ENCODE results near the gene KIF1A. TPM values are rescaled to one million over a fixed set of nuclear protein-coding genes. Genes with fewer than 3 reads are reported as not detected.

The KIF1A gene
- total RNA-seq, 1 experiment from 2014 or later = not detected

DNA sequence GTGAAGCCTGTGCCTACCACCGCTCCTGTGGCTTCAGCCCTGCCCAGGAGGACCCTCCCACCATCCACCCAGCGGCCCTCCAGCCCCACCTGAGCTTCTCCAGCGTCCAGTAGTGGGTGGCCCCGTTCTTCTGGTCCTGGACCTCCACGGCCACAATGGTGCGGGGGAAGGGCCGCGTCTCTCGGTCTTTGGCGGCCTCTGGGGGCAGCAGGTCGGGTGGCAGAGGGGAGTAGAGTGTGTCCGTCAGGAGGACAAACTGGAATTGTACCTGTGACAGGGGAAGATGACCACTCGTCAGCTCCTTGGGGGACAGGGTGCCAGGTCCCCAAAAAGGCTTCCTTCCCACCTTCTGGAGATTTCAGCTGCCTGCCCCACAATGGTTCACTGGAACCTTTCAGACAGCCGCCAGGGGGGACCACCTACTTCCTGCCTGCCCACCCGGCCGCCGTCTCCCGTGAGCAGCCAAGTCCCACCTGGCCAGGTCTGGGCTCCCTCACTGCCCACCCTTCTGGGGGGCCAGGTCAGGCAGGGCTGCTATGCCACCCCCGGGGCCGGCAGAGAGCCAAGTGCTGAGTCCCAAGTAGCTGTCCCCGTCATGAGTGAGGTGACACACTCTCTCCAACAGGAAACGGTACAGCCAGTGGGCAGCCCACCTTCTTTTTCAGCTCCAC, 59.3 kb downstream of the KIF1A start:
- no TSS peak for BruUV-seq (replicated peaks)
- no peaks in the 10 kb centered on the region for H4K20me1 ChIP-seq (ENCODE audit: low read length)
- no peaks in the 10 kb centered on the region for H3K27me3 ChIP-seq (ENCODE audit: low read length)
- no peaks in the 10 kb centered on the region for H3K79me2 ChIP-seq (ENCODE audit: low read length)
- no peak for TF ChIP-seq EZH2phosphoT487 (IDR thresholded peaks at IDR 0.05; ENCODE audit: borderline replicate concordance, low read length)
- TF ChIP-seq, protein P1, sequence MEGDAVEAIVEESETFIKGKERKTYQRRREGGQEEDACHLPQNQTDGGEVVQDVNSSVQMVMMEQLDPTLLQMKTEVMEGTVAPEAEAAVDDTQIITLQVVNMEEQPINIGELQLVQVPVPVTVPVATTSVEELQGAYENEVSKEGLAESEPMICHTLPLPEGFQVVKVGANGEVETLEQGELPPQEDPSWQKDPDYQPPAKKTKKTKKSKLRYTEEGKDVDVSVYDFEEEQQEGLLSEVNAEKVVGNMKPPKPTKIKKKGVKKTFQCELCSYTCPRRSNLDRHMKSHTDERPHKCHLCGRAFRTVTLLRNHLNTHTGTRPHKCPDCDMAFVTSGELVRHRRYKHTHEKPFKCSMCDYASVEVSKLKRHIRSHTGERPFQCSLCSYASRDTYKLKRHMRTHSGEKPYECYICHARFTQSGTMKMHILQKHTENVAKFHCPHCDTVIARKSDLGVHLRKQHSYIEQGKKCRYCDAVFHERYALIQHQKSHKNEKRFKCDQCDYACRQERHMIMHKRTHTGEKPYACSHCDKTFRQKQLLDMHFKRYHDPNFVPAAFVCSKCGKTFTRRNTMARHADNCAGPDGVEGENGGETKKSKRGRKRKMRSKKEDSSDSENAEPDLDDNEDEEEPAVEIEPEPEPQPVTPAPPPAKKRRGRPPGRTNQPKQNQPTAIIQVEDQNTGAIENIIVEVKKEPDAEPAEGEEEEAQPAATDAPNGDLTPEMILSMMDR (conservative IDR thresholded peaks at IDR 0.05; ENCODE audit: low read depth, low read length) = no peak
- TF ChIP-seq EZH2 (IDR thresholded peaks at IDR 0.05; ENCODE audit: low read length, unreplicated experiment) = no peak
- no peak overlapping the region for H3K27ac ChIP-seq (ENCODE audit: low read length)
- no peaks in the 10 kb centered on the region for H3K9me3 ChIP-seq (ENCODE audit: low read length)
- CTCF ChIA-PET = no interaction called here
- H3K4me3 ChIP-seq (ENCODE audit: low read length) = no peak overlapping the region
- H3K9me2 ChIP-seq (replicated peaks; ENCODE audit: low read length) = no peaks in the 10 kb centered on the region
- no peak for DNase-seq
- no peaks in the 10 kb centered on the region for H3K4me1 ChIP-seq (ENCODE audit: insufficient read depth, low read length)
- no peak overlapping the region for H2AFZ ChIP-seq (ENCODE audit: low read length)
- H3K4me2 ChIP-seq (ENCODE audit: low read length) = no peak overlapping the region
- no peaks in the 10 kb centered on the region for H3F3A ChIP-seq (ENCODE audit: low read length, unreplicated experiment)
- no peak overlapping the region for H3K9ac ChIP-seq (ENCODE audit: low read length)
- no peak for ATAC-seq
- no peaks in the 10 kb centered on the region for H3K36me3 ChIP-seq (ENCODE audit: low read depth, low read length)
- intact Hi-C loops (cut with micrococcal nuclease) = no loop called here
- POLR2A ChIA-PET (ENCODE audit: unreplicated experiment) = no interaction called here

DNA sequence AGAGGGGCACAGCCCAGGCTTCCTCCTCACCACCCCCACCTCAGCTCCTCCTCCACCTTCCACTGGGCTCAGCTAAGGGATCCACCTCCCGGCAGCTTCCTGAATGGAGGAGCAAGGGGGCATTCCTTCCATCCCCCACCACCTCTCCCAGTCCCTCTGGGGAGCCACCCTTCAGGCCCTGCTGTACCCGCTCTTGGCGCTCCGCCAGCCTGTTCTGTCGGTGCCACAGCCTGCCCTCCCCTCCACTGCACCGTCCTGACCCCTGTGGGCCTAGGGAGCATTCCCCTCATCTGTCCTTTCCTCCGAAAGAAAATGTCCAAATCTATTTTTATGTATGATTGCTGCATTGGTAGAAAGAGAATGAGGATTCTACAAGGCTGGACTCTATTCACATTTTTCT, 59.9 kb downstream of the KIF1A start:
- no peak overlapping the region for H3K4me3 ChIP-seq (ENCODE audit: low read length)
- no peaks in the 10 kb centered on the region for H3K9me3 ChIP-seq (ENCODE audit: low read length)
- CTCF ChIA-PET = no interaction called here
- no TSS peak for BruUV-seq (replicated peaks)
- H3F3A ChIP-seq (ENCODE audit: low read length, unreplicated experiment) = no peaks in the 10 kb centered on the region
- H3K27me3 ChIP-seq (ENCODE audit: low read length) = no peaks in the 10 kb centered on the region
- H3K36me3 ChIP-seq (ENCODE audit: low read depth, low read length) = no peaks in the 10 kb centered on the region
- H3K9me2 ChIP-seq (replicated peaks; ENCODE audit: low read length) = no peaks in the 10 kb centered on the region
- H3K79me2 ChIP-seq (ENCODE audit: low read length) = no peaks in the 10 kb centered on the region
- ATAC-seq (no peak), DNase-seq (no peak)
- H2AFZ ChIP-seq (ENCODE audit: low read length) = no peak overlapping the region
- no peak for TF ChIP-seq EZH2 (IDR thresholded peaks at IDR 0.05; ENCODE audit: low read length, unreplicated experiment)
- TF ChIP-seq EZH2phosphoT487 (IDR thresholded peaks at IDR 0.05; ENCODE audit: borderline replicate concordance, low read length) = no peak
- TF ChIP-seq, protein P1 (conservative IDR thresholded peaks at IDR 0.05; ENCODE audit: low read depth, low read length) = no peak
- POLR2A ChIA-PET (ENCODE audit: unreplicated experiment) = no interaction called here
- H3K4me2 ChIP-seq (ENCODE audit: low read length) = no peak overlapping the region
- no peak overlapping the region for H3K9ac ChIP-seq (ENCODE audit: low read length)
- H3K27ac ChIP-seq (ENCODE audit: low read length) = no peak overlapping the region
- intact Hi-C loops (cut with micrococcal nuclease) = no loop called here
- H3K4me1 ChIP-seq (ENCODE audit: insufficient read depth, low read length) = no peaks in the 10 kb centered on the region
- H4K20me1 ChIP-seq (ENCODE audit: low read length) = no peaks in the 10 kb centered on the region

DNA sequence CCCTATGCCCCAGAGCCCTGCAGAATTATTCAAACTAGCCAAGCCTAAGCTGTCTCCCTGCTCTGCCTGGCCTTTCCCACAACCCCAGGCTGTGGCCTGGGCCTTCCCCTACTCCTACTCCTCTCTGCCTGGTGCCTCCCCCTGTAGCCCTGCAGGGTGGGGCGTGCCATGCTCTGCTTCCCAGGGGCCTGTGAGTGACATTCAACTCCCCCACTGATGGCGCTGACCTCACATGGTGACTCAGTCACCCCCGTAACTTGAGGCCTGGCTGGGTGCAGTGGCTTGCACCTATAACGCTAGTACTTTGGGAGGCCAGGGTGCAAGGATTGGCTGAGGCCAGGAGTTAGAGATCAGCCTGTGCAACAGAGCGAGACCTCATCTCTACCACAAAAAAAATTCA, 60.6 kb downstream of the KIF1A start:
- BruUV-seq (replicated peaks) = no TSS peak
- ATAC-seq (no peak), DNase-seq (no peak)
- no peaks in the 10 kb centered on the region for H3K9me3 ChIP-seq (ENCODE audit: low read length)
- no peaks in the 10 kb centered on the region for H3K27me3 ChIP-seq (ENCODE audit: low read length)
- H3K27ac ChIP-seq (ENCODE audit: low read length) = no peak overlapping the region
- TF ChIP-seq, protein P1 (conservative IDR thresholded peaks at IDR 0.05; ENCODE audit: low read depth, low read length) = no peak
- TF ChIP-seq EZH2phosphoT487 (IDR thresholded peaks at IDR 0.05; ENCODE audit: borderline replicate concordance, low read length) (no peak), EZH2 (IDR thresholded peaks at IDR 0.05; ENCODE audit: low read length, unreplicated experiment) (no peak)
- no peaks in the 10 kb centered on the region for H3K9me2 ChIP-seq (replicated peaks; ENCODE audit: low read length)
- no peak overlapping the region for H2AFZ ChIP-seq (ENCODE audit: low read length)
- no peaks in the 10 kb centered on the region for H4K20me1 ChIP-seq (ENCODE audit: low read length)
- H3K4me1 ChIP-seq (ENCODE audit: insufficient read depth, low read length) = no peaks in the 10 kb centered on the region
- ChIA-PET CTCF (no interaction called here), POLR2A (ENCODE audit: unreplicated experiment) (no interaction called here)
- H3F3A ChIP-seq (ENCODE audit: low read length, unreplicated experiment) = no peaks in the 10 kb centered on the region
- H3K9ac ChIP-seq (ENCODE audit: low read length) = no peak overlapping the region
- H3K4me2 ChIP-seq (ENCODE audit: low read length) = no peak overlapping the region
- H3K36me3 ChIP-seq (ENCODE audit: low read depth, low read length) = no peaks in the 10 kb centered on the region
- H3K4me3 ChIP-seq (ENCODE audit: low read length) = no peak overlapping the region
- no peaks in the 10 kb centered on the region for H3K79me2 ChIP-seq (ENCODE audit: low read length)
- intact Hi-C loops (cut with micrococcal nuclease) = no loop called here
